GM19324 (cell line): ENCODE results near the gene BRMS1L.
A peak's percentile ranks its signal among the peaks of the same experiment; 100 is the strongest.
"Not testable (repeated sequence)": the region's sequence is repeated elsewhere in the genome, so short reads cannot be mapped to it uniquely, and the experiment has no call there.

Source experiments
- ATAC-seq: cut with Tn5 transposase; IDR thresholded peaks from one replicate; pipeline ENCODE4 v1.9.1; 2021; ENCODE audit warnings: mild to moderate bottlenecking, moderate library complexity; ENCODE audit not compliant: unreplicated experiment, low FRiP score

The BRMS1L gene

GRCh38 chr14:35821564-35822411, 4.3 kb upstream of the BRMS1L start:
- no peak for ATAC-seq

DNA sequence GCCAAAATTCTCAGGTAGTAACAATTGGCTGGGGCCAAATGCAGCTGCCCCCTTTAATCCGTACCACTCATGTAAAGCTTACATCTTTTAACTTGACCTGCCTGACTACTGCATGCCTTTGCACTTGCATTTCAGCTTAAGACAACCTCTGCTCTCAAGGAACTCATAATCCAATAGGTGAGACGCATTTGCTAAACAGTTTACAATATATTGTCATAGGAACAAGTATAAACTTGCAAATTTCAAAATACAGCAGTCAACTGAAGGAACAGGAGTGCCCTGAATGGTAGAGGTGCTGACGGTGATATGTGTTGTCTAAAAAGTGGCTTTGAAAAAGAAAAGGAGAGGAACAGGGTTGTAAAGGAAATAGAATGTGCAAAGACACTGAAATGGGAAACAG, 3.6 kb upstream of the BRMS1L start:
- no peak for ATAC-seq

DNA sequence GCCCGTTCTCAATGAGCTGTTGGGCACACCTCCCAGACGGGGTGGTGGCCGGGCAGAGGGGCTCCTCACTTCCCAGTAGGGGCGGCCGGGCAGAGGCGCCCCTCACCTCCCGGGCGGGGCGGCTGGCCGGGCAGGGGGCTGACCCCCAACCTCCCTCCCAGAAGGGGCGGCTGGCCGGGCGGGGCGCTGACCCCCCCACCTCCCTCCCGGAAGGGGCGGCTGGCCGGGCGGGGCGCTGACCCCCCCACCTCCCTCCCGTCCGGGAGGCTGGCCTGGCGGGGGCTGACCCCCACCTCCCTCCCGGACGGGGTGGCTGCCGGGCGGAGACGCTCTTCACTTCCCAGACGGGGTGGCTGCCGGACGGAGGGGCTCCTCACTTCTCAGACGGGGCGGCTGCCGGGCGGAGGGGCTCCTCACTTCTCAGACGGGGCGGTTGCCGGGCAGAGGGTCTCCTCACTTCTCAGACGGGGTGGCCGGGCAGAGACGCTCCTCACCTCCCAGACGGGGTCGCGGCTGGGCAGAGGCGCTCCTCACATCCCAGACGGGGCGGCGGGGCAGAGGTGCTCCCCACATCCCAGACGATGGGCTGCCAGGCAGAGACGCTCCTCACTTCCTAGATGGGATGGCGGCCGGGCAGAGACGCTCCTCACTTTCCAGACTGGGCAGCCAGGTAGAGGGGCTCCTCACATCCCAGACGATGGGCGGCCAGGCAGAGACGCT, 1.5 kb upstream of the BRMS1L start:
- not testable (repeated sequence) for ATAC-seq

- ATAC-seq = no peak
These were observed 245 bp upstream of the BRMS1L start for GRCh38 chr14:35825968-35826217.

DNA sequence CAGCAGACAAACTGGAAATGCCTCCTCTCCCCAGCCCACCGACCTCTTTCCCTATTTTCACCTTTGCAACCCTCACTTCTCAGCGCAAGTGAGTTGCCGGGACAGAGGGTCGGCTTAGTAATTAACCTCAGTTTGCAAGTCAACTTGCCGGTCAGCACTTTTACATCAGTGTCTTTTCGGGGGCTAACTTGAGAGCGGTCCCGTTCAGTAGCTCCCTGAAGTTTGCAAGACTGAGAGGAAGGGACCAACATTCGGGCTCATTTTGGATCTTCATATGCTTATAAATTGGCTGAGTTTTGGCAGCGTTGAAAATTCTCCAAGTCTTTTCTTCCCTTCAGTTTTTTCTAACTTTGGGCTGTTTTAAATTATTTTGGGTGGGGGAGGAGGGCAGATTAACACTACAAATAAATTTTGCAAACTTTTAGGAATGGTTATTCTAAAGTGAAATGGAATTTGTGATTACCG, 846 bp downstream of the BRMS1L start:
- ATAC-seq = no peak

- ATAC-seq = no peak
These were observed 1.7 kb downstream of the BRMS1L start for GRCh38 chr14:35827678-35828472.

DNA sequence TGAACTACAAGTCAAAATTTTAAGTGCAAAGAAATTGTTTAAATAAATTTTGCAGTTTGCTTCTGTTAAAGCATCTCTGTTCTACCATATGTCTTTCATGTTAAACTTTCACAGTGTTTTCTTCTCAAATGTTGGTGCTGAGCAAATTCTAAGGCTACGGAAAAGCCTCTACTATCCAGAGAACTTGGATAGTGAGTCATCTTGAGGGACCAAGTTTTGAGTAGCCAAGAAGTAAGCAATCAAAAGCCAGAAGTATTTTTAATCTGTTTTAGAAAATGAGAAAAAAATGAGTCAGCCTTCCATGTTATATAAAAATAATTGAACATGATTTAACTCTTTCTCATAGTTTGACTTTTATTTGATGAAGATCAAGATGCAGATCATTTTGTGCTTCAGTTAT, 3.3 kb downstream of the BRMS1L start:
- ATAC-seq = no peak

GRCh38 chr14:35835208-35835982, 9.3 kb downstream of the BRMS1L start:
- no peak for ATAC-seq

- ATAC-seq = not testable (repeated sequence)
These were observed 15.6 kb downstream of the BRMS1L start for GRCh38 chr14:35841704-35842103.

- ATAC-seq = not testable (repeated sequence)
These were observed 16.1 kb downstream of the BRMS1L start for GRCh38 chr14:35842245-35842644.

DNA sequence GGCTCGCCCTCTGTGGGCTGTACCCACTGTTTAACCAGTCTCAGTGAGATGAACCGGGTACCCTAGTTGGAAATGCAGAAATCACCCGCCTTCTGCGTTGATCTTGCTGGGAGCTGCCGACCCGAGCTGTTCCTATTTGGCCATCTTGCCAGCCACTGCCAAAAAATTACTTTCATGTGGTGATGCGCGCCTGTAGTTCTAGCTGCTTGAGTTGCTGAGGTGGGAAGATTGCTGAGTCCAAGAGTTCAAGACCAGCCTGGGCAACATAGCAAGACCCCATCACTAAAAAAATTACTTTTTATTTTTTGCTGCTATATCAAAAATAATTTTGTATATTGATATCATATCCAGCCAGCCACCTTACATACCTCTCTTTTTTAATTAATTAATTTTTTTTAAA, 18.4 kb downstream of the BRMS1L start:
- no peak for ATAC-seq

- no peak for ATAC-seq
These were observed 21.5 kb downstream of the BRMS1L start for GRCh38 chr14:35847636-35848035.

- no peak for ATAC-seq
These were observed 23.0 kb downstream of the BRMS1L start for GRCh38 chr14:35849122-35849521.

DNA sequence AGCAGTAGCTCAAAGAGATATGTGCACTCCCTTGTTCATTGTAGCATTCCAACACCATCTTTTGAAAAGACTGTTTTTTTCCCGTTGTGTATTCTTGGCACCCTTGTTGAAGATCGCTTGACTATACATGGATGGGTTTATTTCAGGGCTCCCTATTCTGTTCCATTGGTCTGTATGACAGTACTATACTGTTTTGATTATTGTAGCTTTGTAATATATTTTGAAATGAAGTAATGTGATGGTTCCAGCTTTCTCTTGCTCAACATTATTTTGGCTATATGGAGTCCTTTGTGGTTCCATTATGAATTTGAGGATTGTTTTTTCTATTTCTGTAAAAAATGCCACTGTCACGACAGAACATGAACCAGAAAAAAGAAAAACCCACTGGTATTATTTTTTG, 25.7 kb downstream of the BRMS1L start:
- ATAC-seq = no peak

DNA sequence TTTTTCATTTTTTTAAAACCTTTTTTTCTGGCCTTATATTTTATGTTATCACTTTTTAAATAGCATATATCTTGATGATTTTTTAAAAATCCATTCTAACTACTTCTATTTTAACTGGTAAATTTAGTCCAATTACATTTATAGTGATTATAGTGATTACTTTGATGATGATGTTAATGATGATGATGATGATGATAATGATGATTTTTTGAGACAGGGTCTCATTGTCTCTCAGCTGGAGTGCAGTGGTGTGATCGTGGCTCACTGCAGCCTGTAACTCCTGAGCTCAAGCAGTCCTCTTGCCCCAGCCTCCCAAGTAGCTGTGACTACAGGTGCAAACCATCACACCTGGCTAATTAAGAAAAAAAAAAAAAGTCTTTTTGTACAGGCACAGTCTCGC, 27.1 kb downstream of the BRMS1L start:
- no peak for ATAC-seq

DNA sequence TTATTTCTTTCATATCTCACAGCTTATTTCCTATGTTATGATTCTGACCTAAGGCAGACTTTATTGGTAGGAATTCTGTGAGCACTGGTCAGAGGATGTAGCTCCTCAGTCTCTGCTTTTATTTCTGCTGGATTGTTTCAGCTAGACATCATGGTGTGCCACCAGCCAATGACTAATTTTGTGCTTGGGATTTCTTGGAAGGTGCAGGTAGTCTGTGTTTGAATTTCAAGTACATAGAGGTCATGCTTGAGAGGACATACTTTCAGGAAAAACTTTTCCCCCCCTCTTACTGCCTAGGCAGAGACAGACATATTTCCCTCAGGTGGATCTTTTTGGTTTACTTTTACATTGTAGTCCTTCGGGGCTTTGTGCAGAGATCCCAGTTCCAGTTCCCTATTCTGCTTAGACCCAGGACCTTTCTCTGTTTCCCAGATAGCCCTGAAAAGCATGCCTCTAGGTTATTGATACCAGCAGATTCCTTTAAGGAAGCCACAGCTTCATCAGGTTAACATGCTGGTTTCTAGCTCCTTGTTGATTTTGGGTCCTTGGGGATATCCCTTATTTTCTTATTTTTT, 28.6 kb downstream of the BRMS1L start:
- ATAC-seq = no peak

DNA sequence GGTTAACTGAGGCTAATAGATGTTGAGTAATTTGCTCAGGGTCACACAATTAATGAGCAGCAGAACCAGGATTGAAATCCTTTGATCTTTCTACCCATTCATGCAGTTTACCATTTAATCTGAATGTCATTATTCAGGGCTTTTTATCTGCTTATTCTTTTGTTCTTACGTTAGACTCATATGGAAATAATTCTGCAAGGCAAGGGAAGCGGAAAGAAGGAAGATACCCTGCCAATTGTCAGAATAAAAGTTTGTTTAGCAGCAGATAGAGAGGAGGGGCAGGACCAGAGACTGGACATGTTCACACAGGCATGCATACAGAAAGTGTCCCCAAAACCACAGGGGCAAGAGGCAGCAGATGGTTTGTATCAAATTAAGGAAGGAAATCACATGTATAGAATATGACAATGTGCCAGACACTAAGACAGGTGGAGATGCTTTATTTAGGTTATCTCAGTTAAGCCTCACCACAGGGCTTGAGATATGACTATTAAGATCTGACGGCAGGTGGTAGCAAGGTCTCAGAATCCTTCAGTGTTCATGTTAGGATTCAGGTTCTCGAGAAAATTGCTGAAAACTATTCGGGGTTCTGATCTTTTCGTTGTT, 29.8 kb downstream of the BRMS1L start:
- peak; percentile 88 for ATAC-seq

GRCh38 chr14:35858521-35859209, 32.5 kb downstream of the BRMS1L start:
- no peak for ATAC-seq

- ATAC-seq = peak; percentile 61
These were observed 35.2 kb downstream of the BRMS1L start for GRCh38 chr14:35861204-35861868.
